B cell (primary cell): Measurements from ENCODE around the gene PAM16. TPM values are rescaled to one million over a fixed set of nuclear protein-coding genes. Genes with fewer than 3 reads are reported as not detected.

Experiments
- ATAC-seq: fragments of 200-7000 bp; cut with Tn5 transposase; one replicate; pipeline ENCODE4 v1.10.0; 2021; ENCODE audit warnings: low read depth, mild to moderate bottlenecking, moderate number of reproducible peaks, moderate library complexity
- CTCF ChIA-PET: fragments of 350-600 bp; sonication (Branson Sonifier 250); formaldehyde crosslinking; loops from one replicate; lab custom pipeline; 2021; ENCODE audit warnings: antibody characterized with exemption, inconsistent platforms; lab: Charles Lee
- POLR2A ChIA-PET: fragments of 350-600 bp; sonication (Branson Sonifier 250); formaldehyde crosslinking; loops from one replicate; lab custom pipeline; 2021; ENCODE audit warnings: antibody characterized with exemption; lab: Charles Lee
- DNase-seq: peaks from one replicate; pipeline ENCODE4 v3.0.0; 2013
- H2AFZ ChIP-seq: 2 replicates; pipeline ENCODE4 v1.6.1; 2012; ENCODE audit warnings: mild to moderate bottlenecking, low read depth, low read length; ENCODE audit not compliant: insufficient read depth, poor library complexity, severe bottlenecking
- H3K27ac ChIP-seq, 2 donors: 1 replicate in 1 of 2; 2 replicates in 1 of 2; pipeline ENCODE4 v1.5.1; 2012 to 2013; ENCODE audit warnings: low read length in 2 of 2, mild to moderate bottlenecking in 2 of 2, moderate library complexity in 1 of 2
- H3K27me3 ChIP-seq, 4 experiments: fragments of 200-600 bp in 1 of 4; sonication (generic) in 1 of 4; replicated peaks in 1 of 4; 1 replicate in 2 of 4; 2 replicates in 2 of 4; pipeline versions ENCODE4 v1.6.1 to v1.7.0; 2013 to 2016; ENCODE audit warnings: low read length in 3 of 4, mild to moderate bottlenecking in 2 of 4, mixed read lengths in 1 of 4, moderate library complexity in 1 of 4; ENCODE audit not compliant: insufficient read depth in 4 of 4, control insufficient read depth in 3 of 4; ENCODE audit errors: control extremely low read depth in 1 of 4
- H3K36me3 ChIP-seq, 2 experiments: replicated peaks in 1 of 2; 1 replicate in 1 of 2; 2 replicates in 1 of 2; pipeline versions ENCODE4 v1.6.1 to v1.7.1; 2013; ENCODE audit warnings: low read length in 1 of 2; ENCODE audit not compliant: insufficient read depth in 2 of 2, control insufficient read depth in 1 of 2; ENCODE audit errors: control extremely low read depth in 1 of 2, extremely low read depth in 1 of 2
- H3K4me1 ChIP-seq, 2 donors: fragments of 200-600 bp in 1 of 2; sonication (generic) in 1 of 2; 1 replicate in 1 of 2; 2 replicates in 1 of 2; pipeline versions ENCODE4 v1.5.1 to v1.6.1; 2013 to 2017; ENCODE audit warnings: low read length in 2 of 2; ENCODE audit not compliant: control insufficient read depth in 2 of 2, insufficient read depth in 2 of 2
- H3K4me2 ChIP-seq: replicated peaks from 2 replicates; pipeline ENCODE3; 2012; ENCODE audit warnings: mild to moderate bottlenecking, low read depth, low read length; ENCODE audit not compliant: poor library complexity, severe bottlenecking
- H3K4me3 ChIP-seq, 5 experiments: fragments of 200-600 bp in 1 of 5; sonication (generic) in 1 of 5; 1 replicate in 3 of 5; 2 replicates in 2 of 5; pipeline versions ENCODE4 v1.5.1 to v1.7.0; 2011 to 2016; ENCODE audit warnings: low read length in 4 of 5, mild to moderate bottlenecking in 4 of 5, low read depth in 2 of 5, control low read depth in 1 of 5, moderate library complexity in 1 of 5; ENCODE audit not compliant: insufficient read depth in 1 of 5; ENCODE audit errors: control extremely low read depth in 1 of 5, extremely low read depth in 1 of 5
- H3K79me2 ChIP-seq: fragments of 200-600 bp; sonication (generic); one replicate; pipeline ENCODE4 v1.6.0; 2016; ENCODE audit warnings: low read length; ENCODE audit not compliant: control insufficient read depth, insufficient read depth
- H3K9ac ChIP-seq: fragments of 200-600 bp; sonication (generic); 2 replicates; pipeline ENCODE4 v1.6.1; 2017; ENCODE audit warnings: mild to moderate bottlenecking, low read length, moderate library complexity
- H3K9me3 ChIP-seq, 3 donors: one replicate each; pipeline versions ENCODE4 v1.6.1 to v1.7.1; 2013; ENCODE audit warnings: low read length in 2 of 3; ENCODE audit not compliant: control insufficient read depth in 2 of 3, insufficient read depth in 1 of 3; ENCODE audit errors: control extremely low read depth in 1 of 3
- H4K20me1 ChIP-seq: 2 replicates; pipeline ENCODE4 v1.6.0; 2012; ENCODE audit warnings: mild to moderate bottlenecking, low read length; ENCODE audit not compliant: insufficient read depth, control insufficient read depth, poor library complexity, severe bottlenecking
- H3K27ac Mint-ChIP-seq: one replicate; pipeline ENCODE4 v1.8.0; 2021; ENCODE audit warnings: mixed read lengths
- H3K27me3 Mint-ChIP-seq: one replicate; pipeline ENCODE4 v1.8.0; 2021; ENCODE audit warnings: mixed read lengths
- H3K4me1 Mint-ChIP-seq: one replicate; pipeline ENCODE4 v1.8.0; 2021; ENCODE audit warnings: mixed read lengths
- H3K4me3 Mint-ChIP-seq: one replicate; pipeline ENCODE4 v1.8.0; 2021; ENCODE audit warnings: mixed read lengths
- H3K9me3 Mint-ChIP-seq: one replicate; pipeline ENCODE4 v1.8.0; 2022; ENCODE audit warnings: mixed read lengths; ENCODE audit not compliant: insufficient read depth
- EZH2 ChIP-seq: IDR thresholded peaks from 2 replicates; pipeline ENCODE4 v1.6.1; 2012; ENCODE audit warnings: borderline replicate concordance, low read depth, mild to moderate bottlenecking, moderate library complexity, low read length; ENCODE audit not compliant: insufficient read depth, poor library complexity, severe bottlenecking
- WGBS: methylation state at CpG from one replicate; pipeline ENCODE4 v1.1.5; 2013; ENCODE audit warnings: missing lambda C conversion rate; ENCODE audit not compliant: insufficient coverage; 5-methylcytosine and 5-hydroxymethylcytosine counted together
- intact Hi-C: fragments of 100-400 bp; cut with micrococcal nuclease; formaldehyde crosslinking; loops from one replicate; pipeline ENCODE4 v1.10.0; 2022
- polyA plus RNA-seq: library from polyadenylated mRNA; depleted of rRNA; stranded (reverse); fragments of >200 nt; gene quantifications from 2 replicates; pipeline ENCODE4 v1.2.3, GENCODE V29; 2012
- total RNA-seq, 2 donors: library from RNA; stranded (reverse); fragments of 120-200 nt in 1 of 2; gene quantifications; 1 replicate in 1 of 2; 2 replicates in 1 of 2; pipeline versions ENCODE4 v1.2.3 to v1.2.4, GENCODE V29; 2013 to 2022
- TF ChIP-seq, protein P1 (sequence below): fragments of 200-600 bp; IDR thresholded peaks from one replicate; pipeline ENCODE4 v1.8.0; 2022; ENCODE audit warnings: antibody characterized with exemption, mild to moderate bottlenecking

The PAM16 gene
- total and polyA plus RNA-seq, 2 donors (not counting 1 experiment from before 2014, with no cell fraction given), result 57.3 to 64.1 TPM

DNA sequence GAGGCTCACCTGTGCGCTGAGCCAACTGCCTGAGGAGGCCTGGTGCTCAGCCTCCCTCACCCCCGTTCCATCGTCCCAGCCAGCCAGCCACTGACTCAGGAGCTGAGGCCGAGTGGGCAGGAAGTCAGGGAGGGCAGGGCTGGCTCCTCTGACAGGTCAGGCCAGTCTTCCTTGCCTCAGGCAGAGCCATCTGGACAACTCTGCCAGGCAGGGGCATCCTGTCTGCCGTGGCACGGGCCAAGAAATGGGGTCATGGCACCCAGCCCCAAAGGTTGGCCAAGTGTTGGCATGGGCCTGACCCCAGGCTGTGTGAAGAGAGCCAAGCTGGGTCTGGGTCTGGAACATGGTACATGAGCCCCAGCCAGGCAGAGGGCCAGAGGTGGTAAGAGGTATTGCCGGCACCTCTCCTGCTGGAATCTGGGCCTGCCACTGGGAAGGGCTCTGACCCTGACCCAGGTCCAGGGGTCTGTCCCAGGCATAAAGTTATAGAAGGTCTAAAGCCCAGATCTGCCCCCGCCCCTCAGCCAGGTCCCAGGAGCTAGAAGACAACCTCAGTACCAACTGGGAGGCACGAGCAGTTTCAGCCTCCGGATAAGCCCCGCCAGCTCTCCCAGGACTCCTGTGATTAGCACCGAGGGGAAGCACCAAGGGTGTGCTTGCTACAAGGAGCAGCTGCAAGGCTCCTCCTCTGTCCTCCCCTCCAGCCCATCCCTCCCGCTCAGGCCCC is 18.0 kb upstream of the PAM16 start:
- Histone ChIP-seq H3K4me2 (no peak overlapping the region), H3K79me2 (peaks cover 21% of the 10 kb centered on the region), H3K9ac (no peak overlapping the region), H3K4me1 (peaks cover 25 to 47% of the 10 kb centered on the region in 2 donors), H4K20me1 (peaks cover 85% of the 10 kb centered on the region), H3K4me3 (no peak overlapping the region), H2AFZ (no peak overlapping the region), H3K27ac (no peak overlapping the region), H3K27me3 (no peaks in the 10 kb centered on the region), H3K36me3 (peaks cover 4 to 30% of the 10 kb centered on the region in 2 experiments), H3K9me3 (no peaks in the 10 kb centered on the region)
- DNase-seq (no peak), ATAC-seq (no peak)
- ChIA-PET CTCF (interaction anchor here (0.6 to 1.1 kb wide), 3 partner anchors 10 to 34 kb away, joined by 3 to 5 read pairs (median 3); no protein-coding TSS in a partner anchor), POLR2A (no interaction called here)
- no peak overlapping the region for H3K4me3 Mint-ChIP-seq
- no peak overlapping the region for H3K27ac Mint-ChIP-seq
- H3K4me1 Mint-ChIP-seq, result peaks cover 39% of the 10 kb centered on the region
- intact Hi-C loops, result no loop called here
- 99% methylated on average over 13 of the region's 13 CpGs for WGBS
- TF ChIP-seq, protein P1, sequence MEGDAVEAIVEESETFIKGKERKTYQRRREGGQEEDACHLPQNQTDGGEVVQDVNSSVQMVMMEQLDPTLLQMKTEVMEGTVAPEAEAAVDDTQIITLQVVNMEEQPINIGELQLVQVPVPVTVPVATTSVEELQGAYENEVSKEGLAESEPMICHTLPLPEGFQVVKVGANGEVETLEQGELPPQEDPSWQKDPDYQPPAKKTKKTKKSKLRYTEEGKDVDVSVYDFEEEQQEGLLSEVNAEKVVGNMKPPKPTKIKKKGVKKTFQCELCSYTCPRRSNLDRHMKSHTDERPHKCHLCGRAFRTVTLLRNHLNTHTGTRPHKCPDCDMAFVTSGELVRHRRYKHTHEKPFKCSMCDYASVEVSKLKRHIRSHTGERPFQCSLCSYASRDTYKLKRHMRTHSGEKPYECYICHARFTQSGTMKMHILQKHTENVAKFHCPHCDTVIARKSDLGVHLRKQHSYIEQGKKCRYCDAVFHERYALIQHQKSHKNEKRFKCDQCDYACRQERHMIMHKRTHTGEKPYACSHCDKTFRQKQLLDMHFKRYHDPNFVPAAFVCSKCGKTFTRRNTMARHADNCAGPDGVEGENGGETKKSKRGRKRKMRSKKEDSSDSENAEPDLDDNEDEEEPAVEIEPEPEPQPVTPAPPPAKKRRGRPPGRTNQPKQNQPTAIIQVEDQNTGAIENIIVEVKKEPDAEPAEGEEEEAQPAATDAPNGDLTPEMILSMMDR, result no peak
- no peak for TF ChIP-seq EZH2
- no peaks in the 10 kb centered on the region for H3K27me3 Mint-ChIP-seq
- no peaks in the 10 kb centered on the region for H3K9me3 Mint-ChIP-seq

DNA sequence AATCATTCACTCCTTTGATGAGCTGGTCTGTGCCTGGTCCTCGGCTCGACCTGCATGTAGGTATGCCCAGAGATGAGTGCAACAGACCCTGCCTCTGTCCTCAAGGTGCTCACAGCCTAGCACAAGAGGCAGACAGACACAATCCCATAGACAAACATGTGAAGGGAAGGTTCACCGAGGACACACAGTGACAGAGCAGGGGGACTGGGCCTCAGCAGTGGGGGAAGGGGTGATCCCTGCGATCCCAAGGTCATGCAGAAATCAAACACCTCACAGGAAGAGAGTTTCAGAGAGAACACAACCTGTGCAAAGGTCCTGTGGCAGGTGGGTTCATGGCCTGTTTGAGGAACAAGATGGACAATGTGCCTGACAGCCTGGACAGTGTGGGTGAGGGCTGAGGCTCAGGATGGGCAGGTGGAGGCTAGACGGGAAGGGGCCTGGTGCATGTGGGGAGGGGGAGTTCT is 16.3 kb upstream of the PAM16 start:
- Histone ChIP-seq H3K4me3 (no peak overlapping the region), H3K36me3 (peaks cover 4 to 41% of the 10 kb centered on the region in 2 experiments), H4K20me1 (peaks cover 69% of the 10 kb centered on the region), H3K79me2 (peaks cover 15% of the 10 kb centered on the region), H3K27me3 (no peaks in the 10 kb centered on the region), H3K4me2 (no peak overlapping the region), H3K9ac (no peak overlapping the region), H3K4me1 (peaks cover 11 to 49% of the 10 kb centered on the region in 2 donors), H2AFZ (no peak overlapping the region), H3K27ac (no peak overlapping the region), H3K9me3 (no peaks in the 10 kb centered on the region)
- no peak for DNase-seq
- Mint-ChIP-seq H3K4me1 (peaks cover 30% of the 10 kb centered on the region), H3K9me3 (no peaks in the 10 kb centered on the region), H3K4me3 (no peak overlapping the region), H3K27ac (no peak overlapping the region), H3K27me3 (no peaks in the 10 kb centered on the region)
- intact Hi-C loops, result no loop called here
- ATAC-seq, result no peak
- ChIA-PET POLR2A (interaction anchor here (0.5 kb wide), 1 partner anchor 84 kb away, joined by 4 read pairs; no protein-coding TSS in a partner anchor), CTCF (interaction anchor here (3.9 kb wide), 1 partner anchor 35 kb away, joined by 38 read pairs; no protein-coding TSS in a partner anchor)
- TF ChIP-seq EZH2, result no peak
- TF ChIP-seq, protein P1, result no peak
- WGBS, result 89% methylated on average over 1 of the region's 5 CpGs
